LNCaP clone FGC (cell line): ENCODE results near the gene DNAJC3.

Source experiments
- DNase-seq: peaks from one replicate; pipeline ENCODE4 v3.0.0-alpha.2; 2011; ENCODE audit warnings: low read depth
- H3K4me3 ChIP-seq: 2 replicates; pipeline ENCODE4 v1.5.1; 2011; ENCODE audit warnings: mild to moderate bottlenecking, low read depth, low read length, control low read depth
- CTCF ChIP-seq: IDR thresholded peaks from 2 replicates; pipeline ENCODE4 v1.5.1; 2012; ENCODE audit warnings: mild to moderate bottlenecking; ENCODE audit not compliant: control insufficient read depth, insufficient read depth; ENCODE audit errors: extremely low read depth

DNAJC3 gene

DNA sequence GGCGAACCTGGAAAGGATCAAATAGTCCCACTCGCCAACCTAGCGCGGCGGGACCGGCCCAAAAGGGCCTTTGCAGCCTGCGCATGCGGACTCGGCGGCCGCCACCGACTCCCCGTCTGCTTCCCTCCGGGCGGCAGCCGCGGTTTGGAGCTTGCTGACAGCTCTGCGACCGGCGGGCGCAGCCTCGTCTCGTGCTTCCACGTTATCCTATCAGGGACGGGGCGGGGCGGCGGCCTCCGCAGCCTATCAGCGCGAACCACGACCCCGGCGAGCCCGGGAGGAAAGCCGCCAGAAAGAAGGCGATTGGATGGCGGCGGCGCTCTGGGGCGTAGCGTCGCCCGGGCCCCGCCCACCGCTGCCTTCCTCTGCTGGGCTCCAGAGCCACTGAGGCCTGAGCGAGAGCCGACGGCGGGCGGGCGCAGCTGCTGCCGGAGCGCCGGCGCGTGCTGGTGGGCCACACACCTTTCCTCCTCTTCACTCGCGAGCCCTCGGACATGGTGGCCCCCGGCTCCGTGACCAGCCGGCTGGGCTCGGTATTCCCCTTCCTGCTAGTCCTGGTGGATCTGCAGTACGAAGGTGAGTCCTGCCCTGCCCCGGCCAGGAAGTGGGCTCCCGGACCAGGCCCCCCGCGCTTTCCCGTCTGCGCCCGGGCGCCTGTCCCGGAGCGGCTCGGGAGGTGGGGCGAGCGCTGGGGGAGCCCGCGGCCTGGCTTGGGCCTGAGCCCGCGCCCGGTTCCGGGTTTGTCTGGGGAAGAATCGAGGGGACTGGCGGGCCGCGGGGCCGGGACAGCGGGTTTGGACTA, at the start of gene DNAJC3:
Gene DNAJC3, plus strand, starts transcription at position 378 of the 802 bp plus-strand sequence. Its CDS starts 117 bp downstream, at position 495.
- TF ChIP-seq CTCF = no peak
- peak; percentile 86 for DNase-seq
- peak within 1 kb of the TSS; percentile 71 for H3K4me3 ChIP-seq

DNA sequence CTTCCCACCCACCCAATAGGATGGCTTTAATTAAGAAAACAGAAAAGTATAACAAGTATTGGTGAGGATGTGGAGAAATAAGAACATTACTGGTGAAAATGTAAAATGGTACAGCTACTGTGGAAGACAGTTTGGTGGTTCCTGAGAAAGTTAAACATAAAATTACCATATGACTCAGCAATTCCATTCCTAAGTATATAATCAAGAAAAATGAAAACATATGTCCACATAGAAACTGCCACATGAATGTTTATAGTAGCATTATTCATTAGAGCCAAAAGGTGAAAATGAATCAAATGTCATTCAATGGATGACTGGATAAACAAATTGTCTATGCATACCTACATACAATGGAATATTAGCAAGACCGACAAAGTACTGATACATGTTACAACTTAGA, 49.3 kb upstream of the DNAJC3 start:
- no peak for DNase-seq
- no peak overlapping the region for H3K4me3 ChIP-seq
- no peak for TF ChIP-seq CTCF

DNA sequence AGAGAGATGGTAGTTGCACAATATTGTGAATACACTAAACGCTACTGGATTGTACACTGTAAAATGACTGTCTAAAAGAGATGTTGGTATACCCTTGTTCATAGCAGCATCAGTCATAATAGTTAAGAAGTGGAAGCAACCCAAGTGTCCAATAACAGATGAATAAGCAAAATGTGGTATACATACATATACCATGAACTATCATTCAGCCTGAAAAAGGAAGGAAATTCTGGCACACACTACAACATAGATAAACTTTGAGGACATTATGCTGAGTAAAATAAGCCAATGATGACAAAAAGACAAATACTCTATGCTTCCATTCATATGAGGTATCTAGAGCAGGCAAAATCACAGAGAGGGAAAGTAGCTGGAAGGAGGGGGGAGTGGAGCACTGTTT, 48.5 kb upstream of the DNAJC3 start:
- TF ChIP-seq CTCF = no peak

GRCh38 chr13:95629071-95629470, 47.9 kb upstream of the DNAJC3 start:
- H3K4me3 ChIP-seq = no peak overlapping the region
- no peak for TF ChIP-seq CTCF
- DNase-seq = no peak

More for the DNA sequence above, 48.5 kb upstream of the DNAJC3 start:
- no peak overlapping the region for H3K4me3 ChIP-seq
- DNase-seq = no peak

DNA sequence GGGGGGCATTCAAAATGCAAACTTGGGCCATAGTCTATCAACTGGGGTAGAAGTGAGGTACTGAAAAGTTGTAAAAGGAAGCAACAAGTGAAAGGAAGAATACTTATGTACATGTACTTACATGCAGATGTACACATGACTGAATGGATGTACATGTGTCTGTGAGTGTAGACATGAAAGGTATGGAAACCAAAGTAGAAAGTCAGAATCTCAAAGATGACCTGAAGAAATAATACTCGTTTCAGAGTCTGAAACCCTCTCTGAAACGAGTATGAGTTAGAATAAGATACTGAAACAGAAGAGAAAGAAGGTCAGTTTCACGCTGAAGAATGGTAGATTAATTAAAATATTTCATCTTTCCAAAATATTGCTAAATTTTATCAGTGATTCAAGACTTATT, 46.3 kb upstream of the DNAJC3 start:
- no peak overlapping the region for H3K4me3 ChIP-seq
- DNase-seq = no peak
- no peak for TF ChIP-seq CTCF

DNA sequence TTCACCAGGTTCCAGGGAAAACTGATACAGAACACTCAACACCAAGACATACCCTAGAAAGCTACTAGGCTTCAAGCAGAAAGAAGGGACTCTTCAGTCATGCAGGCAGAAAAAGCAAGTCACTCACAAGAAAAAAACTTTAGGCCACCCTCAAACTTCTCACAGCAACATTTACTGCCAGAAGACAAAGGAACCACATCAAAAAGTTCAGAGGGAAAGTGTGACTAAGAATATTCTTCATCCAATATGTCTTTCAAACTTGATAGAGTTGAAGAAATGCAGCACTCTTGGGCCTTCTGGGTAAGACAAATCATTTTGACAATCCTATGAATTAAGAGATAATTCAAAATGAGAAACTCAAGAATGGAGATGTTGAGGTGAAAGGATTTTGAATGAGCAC, 40.1 kb upstream of the DNAJC3 start:
- TF ChIP-seq CTCF = no peak
- DNase-seq = no peak
- no peak overlapping the region for H3K4me3 ChIP-seq
